H1 (cell line): ENCODE data around the gene CAV1. TPM values are rescaled to one million over a fixed set of nuclear protein-coding genes. Genes with fewer than 3 reads are reported as not detected.

ENCODE experiments used
- USF2 ChIP-seq: IDR thresholded peaks from 2 replicates; pipeline ENCODE4 v1.6.1; 2011; ENCODE audit warnings: low read length, improper control_type of control experiment
- polyA plus RNA-seq, 7 experiments: library from polyadenylated mRNA; depleted of rRNA in 3 of 7; stranded (reverse) in 5 of 7; unstranded in 2 of 7; fragments of >200 nt in 5 of 7; fragments of 200-250 nt in 2 of 7; gene quantifications; 1 replicate in 5 of 7; 2 replicates in 1 of 7; 4 replicates in 1 of 7; pipeline versions ENCODE4 v1.2.1 to v1.2.3, GENCODE V29; 2011 to 2013; ENCODE audit warnings: missing spikeins in 2 of 7, mixed read lengths in 2 of 7
- total RNA-seq: library from RNA; stranded (reverse); fragmentation: NEBNext Ultra II Directional; extraction: Animal tissue kit (Norgen Biotek cat#: 25700); gene quantifications from 2 replicates; pipeline ENCODE4 v1.2.1, GENCODE V29; 2021

CAV1 gene
- total and polyA plus RNA-seq, 2 of the 8 experiments (the other 6 are each of a cell fraction or from before 2014, with no cell fraction given): 16.3 to 21.8 TPM

- TF ChIP-seq USF2: no peak
Measured at GRCh38 chr7:116582806-116583444, 58.1 kb downstream of the CAV1 start (continued).
